GM12878 (cell line): ENCODE data around the gene HOXD11. TPM values are rescaled to one million over a fixed set of nuclear protein-coding genes. Genes with fewer than 3 reads are reported as not detected.

Source experiments
- ATAC-seq: fragments of 200-7000 bp; cut with Tn5 transposase; 3 replicates; pipeline ENCODE4 v1.9.1; 2020; ENCODE audit warnings: mild to moderate bottlenecking, moderate library complexity
- BruUV-seq: library from RNA; stranded (reverse); fragments of 400-500 nt; replicated peaks from 2 replicates; lab custom pipeline; 2021; lab: Mats Ljungman, UMichigan
- CTCF ChIA-PET: fragments of 300-600 bp; sonication (Branson Sonifier 250); formaldehyde crosslinking; extraction: SDS; loops from one replicate; lab custom pipeline; 2021; ENCODE audit warnings: inconsistent platforms; lab: Yijun Ruan, JAX
- POLR2A ChIA-PET: fragments of 350-600 bp; formaldehyde crosslinking; extraction: SDS; loops from one replicate; lab custom pipeline; 2021; ENCODE audit warnings: inconsistent platforms; lab: Charles Lee
- RAD21 ChIA-PET: fragments of 300-600 bp; sonication (Branson Sonifier 250); formaldehyde crosslinking; loops from one replicate; lab custom pipeline; 2023; ENCODE audit warnings: antibody characterized with exemption; ENCODE audit not compliant: unreplicated experiment; lab: Charles Lee
- SMC1A ChIA-PET: fragments of 300-600 bp; sonication (Branson Sonifier 250); formaldehyde crosslinking; loops from one replicate; lab custom pipeline; 2023; ENCODE audit not compliant: unreplicated experiment, uncharacterized antibody; lab: Charles Lee
- DNase-seq: peaks from one replicate; pipeline ENCODE4 v3.0.0-alpha.2; 2011; ENCODE audit warnings: low read depth, low spot score
- FAIRE-seq: peaks from 3 replicates; lab custom pipeline; 2011; peaks lifted over from hg19 to GRCh38; lab: Jason Lieb, UNC
- H2AFZ ChIP-seq: 2 replicates; pipeline ENCODE4 v1.6.0; 2011; ENCODE audit warnings: low read depth, low read length, control low read depth; ENCODE audit not compliant: control insufficient read depth
- H3K27ac ChIP-seq: 2 replicates; pipeline ENCODE4 v1.5.1; 2011; ENCODE audit warnings: control low read depth; ENCODE audit not compliant: control insufficient read depth, insufficient read depth
- H3K27me3 ChIP-seq, 2 experiments: replicated peaks in 1 of 2; 2 replicates each; pipeline versions ENCODE4 v1.6.0 to v1.6.1; 2011; ENCODE audit warnings: low read length in 1 of 2; ENCODE audit not compliant: control insufficient read depth in 2 of 2, insufficient read depth in 2 of 2
- H3K36me3 ChIP-seq, 2 experiments: 2 replicates each; pipeline ENCODE4 v1.5.1; 2011; ENCODE audit warnings: low read length in 1 of 2; ENCODE audit not compliant: control insufficient read depth in 2 of 2, insufficient read depth in 2 of 2
- H3K4me1 ChIP-seq: 2 replicates; pipeline ENCODE4 v1.6.1; 2011; ENCODE audit warnings: mild to moderate bottlenecking, low read length, moderate library complexity, mixed read lengths; ENCODE audit not compliant: control insufficient read depth, insufficient read depth
- H3K4me2 ChIP-seq: 2 replicates; pipeline ENCODE4 v1.6.0; 2011; ENCODE audit warnings: control low read depth; ENCODE audit not compliant: control insufficient read depth, insufficient read depth
- H3K4me3 ChIP-seq: fragments of 200-600 bp; sonication (generic); 2 replicates; pipeline ENCODE4 v1.5.1; 2016
- H3K79me2 ChIP-seq: 2 replicates; pipeline ENCODE4 v1.6.0; 2011; ENCODE audit warnings: low read length; ENCODE audit not compliant: control insufficient read depth, insufficient read depth
- H3K9ac ChIP-seq: 2 replicates; pipeline ENCODE4 v1.8.0; 2011; ENCODE audit warnings: low read length, control low read depth, mixed read lengths; ENCODE audit not compliant: control insufficient read depth, insufficient read depth
- H3K9me3 ChIP-seq: replicated peaks from 3 replicates; pipeline ENCODE4 v1.5.1; 2011; ENCODE audit warnings: mild to moderate bottlenecking, low read length; ENCODE audit not compliant: control insufficient read depth, insufficient read depth
- H4K20me1 ChIP-seq: 2 replicates; pipeline ENCODE4 v1.6.0; 2011; ENCODE audit not compliant: control insufficient read depth, insufficient read depth
- FOXM1 ChIP-seq: IDR thresholded peaks from 2 replicates; pipeline ENCODE4 v1.6.1; 2012; ENCODE audit warnings: low read depth, mild to moderate bottlenecking, inconsistent platforms, low read length, moderate library complexity
- HDAC6 ChIP-seq: fragments of 200-600 bp; sonication (generic); IDR thresholded peaks from one replicate; pipeline ENCODE4 v1.8.0; 2017; ENCODE audit warnings: antibody characterized with exemption; ENCODE audit not compliant: unreplicated experiment
- JUNB ChIP-seq: IDR thresholded peaks from 2 replicates; pipeline ENCODE4 v1.6.1; 2016; ENCODE audit warnings: antibody characterized with exemption, mild to moderate bottlenecking
- LARP7 ChIP-seq: fragments of 450-650 bp; IDR thresholded peaks from 2 replicates; pipeline ENCODE4 v1.6.1; 2017; ENCODE audit warnings: mild to moderate bottlenecking
- RAD21 ChIP-seq: IDR thresholded peaks from 2 replicates; pipeline ENCODE4 v1.6.1; 2011; ENCODE audit warnings: mild to moderate bottlenecking, low read depth, low read length, moderate library complexity; ENCODE audit not compliant: insufficient read depth
- RAD51 ChIP-seq: fragments of 450-650 bp; IDR thresholded peaks from 2 replicates; pipeline ENCODE4 v1.6.1; 2016; ENCODE audit warnings: moderate library complexity, mild to moderate bottlenecking, inconsistent platforms
- TCF7 ChIP-seq: IDR thresholded peaks from 2 replicates; pipeline ENCODE4 v1.6.1; 2014; ENCODE audit warnings: antibody characterized with exemption, borderline replicate concordance
- WGBS: methylation state at CpG from one replicate; pipeline ENCODE4 v1.1.6; 2016; ENCODE audit warnings: low lambda C conversion rate; ENCODE audit not compliant: insufficient replicate concordance, insufficient coverage; ENCODE audit errors: missing lambda C conversion rate; 5-methylcytosine and 5-hydroxymethylcytosine counted together
- in situ Hi-C: fragments of 300-500 bp; cut with MboI; formaldehyde crosslinking; loops from 9 replicates; pipeline ENCODE4 v1.14.3; 2018; ENCODE audit warnings: mixed read lengths
- intact Hi-C: fragments of 100-400 bp; cut with micrococcal nuclease; formaldehyde crosslinking; loops from one replicate; pipeline ENCODE4 v1.14.2; 2022; ENCODE audit not compliant: unreplicated experiment
- polyA plus RNA-seq, 11 experiments: library from polyadenylated mRNA; depleted of rRNA in 4 of 11; unstranded in 6 of 11; stranded (reverse) in 5 of 11; fragments of >200 nt; fragmentation: Nextera tagmentation in 4 of 11; fragmentation: Illumina TruSeq in 1 of 11; extraction: Ambion mirVana in 4 of 11; extraction: Trizol in 1 of 11; gene quantifications; 1 replicate in 1 of 11; 2 replicates in 10 of 11; pipeline versions ENCODE4 v1.2.1 to v1.2.3, GENCODE V29; 2011 to 2016; ENCODE audit warnings: inconsistent platforms in 2 of 11, missing spikeins in 2 of 11, low read depth in 1 of 11
- total RNA-seq, 4 experiments: library from RNA; depleted of rRNA in 3 of 4; stranded (reverse); fragments of >200 nt in 3 of 4; fragmentation: Illumina TruSeq in 1 of 4; extraction: Trizol in 1 of 4; gene quantifications; 2 replicates each; pipeline versions ENCODE4 v1.2.1 to v1.2.3, GENCODE V29; 2013 to 2021
- TF ChIP-seq, protein P1 (sequence below): IDR thresholded peaks from 2 replicates; pipeline ENCODE4 v1.6.1; 2012; ENCODE audit warnings: low read depth, low read length, improper control_type of control experiment
- TF ChIP-seq, protein P2 (sequence below): fragments of 450-650 bp; IDR thresholded peaks from 2 replicates; pipeline ENCODE4 v1.6.1; 2016; ENCODE audit warnings: mild to moderate bottlenecking, moderate library complexity, borderline replicate concordance
- TF ChIP-seq, protein P3 (sequence below): fragments of 450-650 bp; IDR thresholded peaks from 2 replicates; pipeline ENCODE4 v1.6.1; 2017; ENCODE audit warnings: mild to moderate bottlenecking, moderate library complexity
- TF ChIP-seq, protein P4 (sequence below): IDR thresholded peaks from 2 replicates; pipeline ENCODE4 v1.6.1; 2011; ENCODE audit warnings: mild to moderate bottlenecking, low read depth, low read length, moderate library complexity; ENCODE audit not compliant: insufficient replicate concordance

HOXD11 gene
- total and polyA plus RNA-seq, 10 of the 15 experiments (the other 5 are each of a cell fraction or from before 2014, with no cell fraction given) = not detected

DNA sequence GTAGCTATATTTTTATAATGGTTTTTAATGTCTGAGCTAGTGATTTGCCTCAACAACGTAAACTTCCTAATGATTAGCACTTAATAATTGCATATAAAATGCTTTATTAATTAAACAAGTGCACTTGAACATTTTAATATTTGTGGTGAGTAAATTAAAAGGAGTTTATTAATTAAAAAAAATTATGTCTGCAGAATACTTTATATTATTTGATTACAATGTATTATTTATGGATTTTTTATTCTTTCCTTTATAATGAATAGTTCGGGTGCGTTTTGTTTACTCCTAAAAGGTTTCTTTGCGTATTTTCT is 24.7 kb downstream of the HOXD11 start:
- Histone ChIP-seq H4K20me1 (no peaks in the 10 kb centered on the region), H3K9ac (no peak overlapping the region), H3K4me1 (no peaks in the 10 kb centered on the region), H3K4me3 (no peak overlapping the region), H3K79me2 (no peaks in the 10 kb centered on the region), H3K27me3 (peaks cover 10 to 30% of the 10 kb centered on the region in 2 experiments), H3K9me3 (peaks cover 1% of the 10 kb centered on the region; the same call in 2 of the 3 replicates), H3K4me2 (no peak overlapping the region), H2AFZ (no peak overlapping the region), H3K27ac (no peak overlapping the region), H3K36me3 (no peaks in the 10 kb centered on the region)
- BruUV-seq = no TSS peak
- intact Hi-C loops (no loop called here), in situ Hi-C loops (loop anchor here (25.0 kb wide), 1 partner anchor 1205 kb away; no protein-coding TSS in a partner anchor)
- CTCF ChIA-PET = interaction anchor here (0.7 to 3.4 kb wide), 12 partner anchors 8 to 1018 kb away, joined by 3 to 36 read pairs (median 7); no protein-coding TSS in a partner anchor
- SMC1A ChIA-PET = interaction anchor here (0.7 to 3.2 kb wide), 12 partner anchors 9 to 1029 kb away, joined by 3 to 13 read pairs (median 4); no protein-coding TSS in a partner anchor
- ATAC-seq (no peak), DNase-seq (no peak), FAIRE-seq (no peak)
- 10% methylated on average over 4 of the region's 4 CpGs for WGBS
- TF ChIP-seq, protein P1, sequence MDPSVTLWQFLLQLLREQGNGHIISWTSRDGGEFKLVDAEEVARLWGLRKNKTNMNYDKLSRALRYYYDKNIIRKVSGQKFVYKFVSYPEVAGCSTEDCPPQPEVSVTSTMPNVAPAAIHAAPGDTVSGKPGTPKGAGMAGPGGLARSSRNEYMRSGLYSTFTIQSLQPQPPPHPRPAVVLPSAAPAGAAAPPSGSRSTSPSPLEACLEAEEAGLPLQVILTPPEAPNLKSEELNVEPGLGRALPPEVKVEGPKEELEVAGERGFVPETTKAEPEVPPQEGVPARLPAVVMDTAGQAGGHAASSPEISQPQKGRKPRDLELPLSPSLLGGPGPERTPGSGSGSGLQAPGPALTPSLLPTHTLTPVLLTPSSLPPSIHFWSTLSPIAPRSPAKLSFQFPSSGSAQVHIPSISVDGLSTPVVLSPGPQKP = no peak
- TF ChIP-seq, protein P2, sequence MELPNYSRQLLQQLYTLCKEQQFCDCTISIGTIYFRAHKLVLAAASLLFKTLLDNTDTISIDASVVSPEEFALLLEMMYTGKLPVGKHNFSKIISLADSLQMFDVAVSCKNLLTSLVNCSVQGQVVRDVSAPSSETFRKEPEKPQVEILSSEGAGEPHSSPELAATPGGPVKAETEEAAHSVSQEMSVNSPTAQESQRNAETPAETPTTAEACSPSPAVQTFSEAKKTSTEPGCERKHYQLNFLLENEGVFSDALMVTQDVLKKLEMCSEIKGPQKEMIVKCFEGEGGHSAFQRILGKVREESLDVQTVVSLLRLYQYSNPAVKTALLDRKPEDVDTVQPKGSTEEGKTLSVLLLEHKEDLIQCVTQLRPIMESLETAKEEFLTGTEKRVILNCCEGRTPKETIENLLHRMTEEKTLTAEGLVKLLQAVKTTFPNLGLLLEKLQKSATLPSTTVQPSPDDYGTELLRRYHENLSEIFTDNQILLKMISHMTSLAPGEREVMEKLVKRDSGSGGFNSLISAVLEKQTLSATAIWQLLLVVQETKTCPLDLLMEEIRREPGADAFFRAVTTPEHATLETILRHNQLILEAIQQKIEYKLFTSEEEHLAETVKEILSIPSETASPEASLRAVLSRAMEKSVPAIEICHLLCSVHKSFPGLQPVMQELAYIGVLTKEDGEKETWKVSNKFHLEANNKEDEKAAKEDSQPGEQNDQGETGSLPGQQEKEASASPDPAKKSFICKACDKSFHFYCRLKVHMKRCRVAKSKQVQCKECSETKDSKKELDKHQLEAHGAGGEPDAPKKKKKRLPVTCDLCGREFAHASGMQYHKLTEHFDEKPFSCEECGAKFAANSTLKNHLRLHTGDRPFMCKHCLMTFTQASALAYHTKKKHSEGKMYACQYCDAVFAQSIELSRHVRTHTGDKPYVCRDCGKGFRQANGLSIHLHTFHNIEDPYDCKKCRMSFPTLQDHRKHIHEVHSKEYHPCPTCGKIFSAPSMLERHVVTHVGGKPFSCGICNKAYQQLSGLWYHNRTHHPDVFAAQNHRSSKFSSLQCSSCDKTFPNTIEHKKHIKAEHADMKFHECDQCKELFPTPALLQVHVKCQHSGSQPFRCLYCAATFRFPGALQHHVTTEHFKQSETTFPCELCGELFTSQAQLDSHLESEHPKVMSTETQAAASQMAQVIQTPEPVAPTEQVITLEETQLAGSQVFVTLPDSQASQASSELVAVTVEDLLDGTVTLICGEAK = no peak
- TF ChIP-seq, protein P3, sequence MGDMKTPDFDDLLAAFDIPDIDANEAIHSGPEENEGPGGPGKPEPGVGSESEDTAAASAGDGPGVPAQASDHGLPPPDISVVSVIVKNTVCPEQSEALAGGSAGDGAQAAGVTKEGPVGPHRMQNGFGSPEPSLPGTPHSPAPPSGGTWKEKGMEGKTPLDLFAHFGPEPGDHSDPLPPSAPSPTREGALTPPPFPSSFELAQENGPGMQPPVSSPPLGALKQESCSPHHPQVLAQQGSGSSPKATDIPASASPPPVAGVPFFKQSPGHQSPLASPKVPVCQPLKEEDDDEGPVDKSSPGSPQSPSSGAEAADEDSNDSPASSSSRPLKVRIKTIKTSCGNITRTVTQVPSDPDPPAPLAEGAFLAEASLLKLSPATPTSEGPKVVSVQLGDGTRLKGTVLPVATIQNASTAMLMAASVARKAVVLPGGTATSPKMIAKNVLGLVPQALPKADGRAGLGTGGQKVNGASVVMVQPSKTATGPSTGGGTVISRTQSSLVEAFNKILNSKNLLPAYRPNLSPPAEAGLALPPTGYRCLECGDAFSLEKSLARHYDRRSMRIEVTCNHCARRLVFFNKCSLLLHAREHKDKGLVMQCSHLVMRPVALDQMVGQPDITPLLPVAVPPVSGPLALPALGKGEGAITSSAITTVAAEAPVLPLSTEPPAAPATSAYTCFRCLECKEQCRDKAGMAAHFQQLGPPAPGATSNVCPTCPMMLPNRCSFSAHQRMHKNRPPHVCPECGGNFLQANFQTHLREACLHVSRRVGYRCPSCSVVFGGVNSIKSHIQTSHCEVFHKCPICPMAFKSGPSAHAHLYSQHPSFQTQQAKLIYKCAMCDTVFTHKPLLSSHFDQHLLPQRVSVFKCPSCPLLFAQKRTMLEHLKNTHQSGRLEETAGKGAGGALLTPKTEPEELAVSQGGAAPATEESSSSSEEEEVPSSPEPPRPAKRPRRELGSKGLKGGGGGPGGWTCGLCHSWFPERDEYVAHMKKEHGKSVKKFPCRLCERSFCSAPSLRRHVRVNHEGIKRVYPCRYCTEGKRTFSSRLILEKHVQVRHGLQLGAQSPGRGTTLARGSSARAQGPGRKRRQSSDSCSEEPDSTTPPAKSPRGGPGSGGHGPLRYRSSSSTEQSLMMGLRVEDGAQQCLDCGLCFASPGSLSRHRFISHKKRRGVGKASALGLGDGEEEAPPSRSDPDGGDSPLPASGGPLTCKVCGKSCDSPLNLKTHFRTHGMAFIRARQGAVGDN = no peak
- no peak for TF ChIP-seq TCF7
- no peak for TF ChIP-seq LARP7
- TF ChIP-seq HDAC6 = no peak
- no peak for TF ChIP-seq RAD51
- TF ChIP-seq, protein P4, sequence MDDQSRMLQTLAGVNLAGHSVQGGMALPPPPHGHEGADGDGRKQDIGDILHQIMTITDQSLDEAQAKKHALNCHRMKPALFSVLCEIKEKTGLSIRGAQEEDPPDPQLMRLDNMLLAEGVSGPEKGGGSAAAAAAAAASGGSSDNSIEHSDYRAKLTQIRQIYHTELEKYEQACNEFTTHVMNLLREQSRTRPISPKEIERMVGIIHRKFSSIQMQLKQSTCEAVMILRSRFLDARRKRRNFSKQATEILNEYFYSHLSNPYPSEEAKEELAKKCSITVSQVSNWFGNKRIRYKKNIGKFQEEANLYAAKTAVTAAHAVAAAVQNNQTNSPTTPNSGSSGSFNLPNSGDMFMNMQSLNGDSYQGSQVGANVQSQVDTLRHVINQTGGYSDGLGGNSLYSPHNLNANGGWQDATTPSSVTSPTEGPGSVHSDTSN = no peak
- no peak for TF ChIP-seq RAD21
- no peak for TF ChIP-seq JUNB
- TF ChIP-seq FOXM1 = no peak
- POLR2A ChIA-PET = no interaction called here
- RAD21 ChIA-PET = interaction anchor here (1.5 to 2.4 kb wide), 3 partner anchors 423 to 1017 kb away, joined by 4 to 8 read pairs (median 7); no protein-coding TSS in a partner anchor
